ENCODE measurements around the gene CNGB1.
A peak's percentile ranks its signal among the peaks of the same experiment; 100 is the strongest.
"Not testable (repeated sequence)": the region's sequence is repeated elsewhere in the genome, so short reads cannot be mapped to it uniquely, and the experiment has no call there.

Gene CNGB1

GRCh38 chr16:57979006-57979585 lies 8.2 kb upstream of the CNGB1 start:
- peak in 3 of 10 donors; percentile 40 to 63 (median 52) for DNase-seq
- intact Hi-C loops (cut with DNase I): no loop called here

- DNase-seq; intact Hi-C loops (cut with DNase I): not testable (repeated sequence)
Measured at GRCh38 chr16:57978070-57978465, 7.1 kb upstream of the CNGB1 start.

DNA sequence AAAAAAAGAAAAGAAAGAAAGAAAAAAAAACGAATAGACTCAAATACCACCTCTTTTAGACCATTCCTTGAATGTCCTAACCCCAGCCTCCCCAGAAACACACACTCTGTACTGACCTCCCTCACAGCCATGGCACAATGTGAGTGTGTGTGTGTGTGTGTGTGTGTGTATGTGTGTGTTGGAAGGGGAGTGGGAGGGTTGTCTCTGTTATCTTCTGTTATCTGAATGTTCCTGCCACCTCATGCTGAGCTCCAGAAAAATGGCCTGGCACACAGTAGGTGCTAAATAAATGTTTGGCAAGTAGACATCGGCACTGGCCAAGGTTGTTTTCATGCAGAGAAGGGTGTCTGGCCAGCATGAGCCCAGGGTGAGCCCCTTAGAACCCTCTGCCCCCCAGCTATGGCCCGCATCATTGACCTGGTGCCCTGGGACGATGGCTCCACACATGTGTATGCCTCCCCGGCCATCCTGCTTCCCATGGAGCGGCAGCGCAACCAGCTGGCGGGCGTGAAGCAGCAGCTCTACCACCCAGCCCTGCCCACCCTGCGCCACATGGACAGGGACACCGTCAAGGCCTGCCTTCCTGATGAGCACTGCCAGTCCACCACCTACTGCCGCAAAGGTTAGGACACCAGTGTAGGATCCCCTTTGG lies 6.6 kb upstream of the CNGB1 start:
- DNase-seq: peak in 1 of 10 donors; percentile 39
- intact Hi-C loops (cut with DNase I): no loop called here

- intact Hi-C loops (cut with DNase I): no loop called here
- peak in 7 of 10 donors; percentile 35 to 89 (median 61) for DNase-seq
Measured at GRCh38 chr16:57976331-57976796, 5.4 kb upstream of the CNGB1 start.

GRCh38 chr16:57972306-57972705 lies 1.4 kb upstream of the CNGB1 start:
- DNase-seq: peak in 1 of 10 donors; percentile 32
- intact Hi-C loops (cut with DNase I): no loop called here

GRCh38 chr16:57971848-57972247 lies 920 bp upstream of the CNGB1 start:
- DNase-seq: peak in 1 of 10 donors; percentile 35
- intact Hi-C loops (cut with DNase I): no loop called here

GRCh38 chr16:57970319-57970718 lies 609 bp downstream of the CNGB1 start:
- DNase-seq: peak in 1 of 10 donors; percentile 41
- intact Hi-C loops (cut with DNase I): no loop called here

DNA sequence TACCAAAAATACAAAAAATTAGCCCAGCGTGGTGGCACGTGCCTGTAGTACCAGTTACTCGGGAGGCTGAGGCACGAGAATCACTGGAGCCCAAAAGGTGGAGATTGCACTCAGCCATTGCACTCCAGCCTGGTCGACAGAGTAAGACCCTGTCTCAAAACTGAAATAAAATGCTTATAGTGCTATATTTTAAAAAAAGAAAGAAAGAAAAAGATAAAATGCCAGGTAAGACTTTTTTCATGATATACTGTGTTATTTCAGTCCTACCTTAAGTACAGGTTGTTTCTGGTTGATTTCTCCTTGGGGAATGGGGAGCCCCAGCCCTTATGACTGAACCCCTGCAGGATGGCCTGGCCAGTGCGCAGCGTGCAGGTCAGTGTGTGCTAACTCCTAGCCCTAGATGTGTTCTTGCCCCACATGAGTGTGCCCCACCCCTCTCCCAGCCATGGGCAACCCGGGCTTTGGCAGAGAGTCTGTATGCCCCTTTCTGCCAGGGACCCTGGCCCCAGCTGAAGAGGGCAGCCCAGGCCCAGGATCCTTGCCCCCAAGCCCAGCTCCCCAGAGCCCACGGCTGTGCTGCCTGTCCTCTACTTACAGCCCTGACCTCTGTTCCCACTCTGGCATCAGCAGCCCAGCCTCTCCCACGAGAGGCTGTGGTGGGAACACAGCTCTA lies 1.3 kb downstream of the CNGB1 start:
- intact Hi-C loops (cut with DNase I): no loop called here
- DNase-seq: peak in 1 of 10 donors; percentile 41

GRCh38 chr16:57967916-57968315 lies 3.0 kb downstream of the CNGB1 start:
- intact Hi-C loops (cut with DNase I): no loop called here
- peak in 1 of 10 donors; percentile 13 for DNase-seq

DNA sequence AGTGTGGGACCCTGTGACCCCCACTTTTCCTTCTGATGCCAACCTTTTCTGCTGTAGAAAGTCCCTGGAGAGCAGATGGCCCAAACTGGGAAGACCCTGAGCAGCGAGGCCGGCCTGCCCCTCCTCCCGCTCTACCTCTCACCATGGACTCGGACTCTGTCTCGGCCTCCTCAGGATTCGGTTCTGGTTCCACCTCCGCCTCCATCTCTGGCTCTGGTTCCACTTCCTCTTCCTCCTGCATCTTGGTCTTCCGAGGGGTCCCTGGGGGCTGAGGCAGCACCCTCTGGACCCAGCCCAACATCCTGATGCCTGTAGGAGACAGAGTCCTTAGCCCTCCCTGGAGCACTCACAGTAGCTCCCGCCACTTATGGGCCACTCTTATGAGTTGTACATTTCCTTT lies 3.9 kb downstream of the CNGB1 start:
- intact Hi-C loops (cut with DNase I): no loop called here
- DNase-seq: peak in 2 of 10 donors; percentile 35 to 58

GRCh38 chr16:57966204-57966771 lies 4.6 kb downstream of the CNGB1 start:
- DNase-seq: peak in 1 of 10 donors; percentile 21
- intact Hi-C loops (cut with DNase I): no loop called here

DNA sequence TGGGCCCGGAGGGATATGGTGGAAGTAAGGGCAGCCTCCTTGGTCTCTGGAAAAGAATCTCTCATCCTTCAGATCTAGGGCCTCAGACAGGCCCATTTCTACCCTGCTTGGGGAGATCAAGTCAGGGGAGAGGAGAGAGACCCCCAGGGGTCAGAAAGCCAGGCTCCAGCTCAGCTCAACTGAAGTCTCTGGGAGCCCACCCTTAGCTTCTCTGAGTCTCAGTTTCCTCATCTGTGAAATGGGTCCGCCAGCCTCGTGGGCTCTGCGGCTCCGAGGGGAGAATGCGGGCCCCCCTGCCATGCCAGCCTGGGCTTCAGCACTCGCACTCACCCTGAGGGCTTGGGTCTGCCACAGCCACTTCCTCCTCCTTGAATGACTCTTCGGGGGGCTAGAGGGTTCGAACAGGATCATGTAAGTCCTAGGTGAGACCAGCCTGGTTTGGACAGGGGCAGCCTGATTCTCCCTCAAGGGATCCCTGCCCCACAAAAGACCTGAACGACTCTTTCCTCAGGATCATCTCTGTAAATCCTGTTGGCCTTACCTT lies 6.7 kb downstream of the CNGB1 start:
- intact Hi-C loops (cut with DNase I): no loop called here
- peak in 2 of 10 donors; percentile 65 to 68 for DNase-seq

DNA sequence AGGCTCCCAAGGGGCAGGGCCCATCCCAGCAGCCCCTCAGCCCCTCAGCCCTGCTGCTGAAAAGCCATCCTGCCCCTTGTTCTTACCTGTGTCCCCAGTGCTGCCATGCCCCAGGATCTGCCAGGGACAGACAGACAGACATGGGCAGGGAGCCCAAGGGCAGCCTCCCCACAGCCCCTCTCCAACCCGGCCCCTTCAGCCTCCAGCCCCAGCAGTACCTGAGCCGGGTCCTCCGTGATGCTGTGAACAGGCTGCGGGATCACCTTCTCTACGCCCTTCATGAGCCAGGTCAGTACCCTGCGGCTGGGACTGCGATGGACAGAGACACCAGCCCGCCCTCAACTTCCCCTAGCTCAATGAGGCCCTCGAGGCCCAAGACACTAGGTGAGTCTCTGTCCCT lies 8.2 kb downstream of the CNGB1 start:
- intact Hi-C loops (cut with DNase I): no loop called here
- DNase-seq: peak in 2 of 10 donors; percentile 55 to 67

DNA sequence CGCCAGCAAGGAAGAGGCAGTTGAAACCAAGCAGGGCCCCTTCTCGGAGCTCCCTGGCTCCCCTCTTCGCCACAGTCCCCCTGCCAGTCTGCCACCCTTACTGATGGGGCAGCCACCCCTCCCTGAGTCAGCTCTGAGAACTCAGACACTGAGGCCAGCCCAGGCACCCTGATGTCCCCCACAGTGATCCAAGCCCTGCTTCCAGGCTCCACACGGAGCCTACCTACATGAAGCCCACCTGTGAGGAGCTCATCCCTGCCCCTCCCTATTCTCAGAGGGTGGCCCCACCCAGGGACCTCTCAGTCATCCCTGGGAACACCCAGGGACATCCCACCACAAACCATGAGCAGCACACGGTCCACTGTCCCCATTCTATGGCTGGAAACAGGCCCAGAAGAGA lies 8.9 kb downstream of the CNGB1 start:
- DNase-seq: peak in 2 of 10 donors; percentile 43 to 55
- intact Hi-C loops (cut with DNase I): no loop called here

DNA sequence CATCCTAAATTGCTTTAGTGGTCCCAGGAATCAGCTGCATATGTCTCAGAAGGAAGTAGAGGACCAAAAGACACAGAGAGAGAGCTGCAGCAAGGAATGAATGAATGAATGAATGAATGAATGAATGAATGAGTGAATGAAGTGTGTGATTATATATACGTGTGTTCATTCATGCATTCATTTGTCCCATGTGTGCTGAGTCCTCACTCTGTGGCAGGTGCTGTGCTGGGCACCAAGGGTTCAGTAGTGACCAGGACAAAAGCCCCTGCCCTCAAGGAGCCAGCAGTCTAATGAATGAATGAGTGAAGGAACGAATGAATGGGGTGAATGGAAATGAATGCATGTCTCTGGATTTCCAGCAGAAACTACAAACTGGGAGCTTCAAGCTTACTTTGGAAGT lies 9.4 kb downstream of the CNGB1 start:
- DNase-seq: peak in 1 of 10 donors; percentile 3
- intact Hi-C loops (cut with DNase I): no loop called here

GRCh38 chr16:57960826-57961472 lies 10.0 kb downstream of the CNGB1 start:
- intact Hi-C loops (cut with DNase I): no loop called here
- peak in 2 of 10 donors; percentile 49 to 65 for DNase-seq

DNA sequence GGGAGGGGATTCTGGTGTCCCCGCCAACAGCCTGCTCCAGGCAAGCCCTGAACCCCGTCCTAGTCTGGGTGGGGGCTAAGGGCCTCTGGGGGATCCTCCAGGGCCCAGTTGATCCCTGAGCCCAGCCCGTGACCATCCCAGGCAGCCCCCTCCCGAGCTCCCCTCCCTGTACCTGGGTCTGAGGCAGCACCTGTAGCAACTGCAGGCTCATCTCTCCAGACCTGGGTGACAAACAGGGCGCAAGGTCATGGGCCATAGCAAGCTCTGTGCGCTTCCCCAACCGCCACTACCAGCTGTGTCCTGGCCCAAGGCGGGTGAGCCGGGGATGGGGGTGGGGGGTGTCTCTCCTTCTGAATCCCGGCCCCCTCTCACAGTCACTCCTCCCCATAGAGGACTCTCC lies 10.6 kb downstream of the CNGB1 start:
- intact Hi-C loops (cut with DNase I): no loop called here
- DNase-seq: peak in 2 of 10 donors; percentile 51 to 67

- intact Hi-C loops (cut with DNase I): no loop called here
- DNase-seq: peak in 2 of 10 donors; percentile 69 to 72
Measured at GRCh38 chr16:57959804-57960203, 11.1 kb downstream of the CNGB1 start.

GRCh38 chr16:57959121-57959520 lies 11.8 kb downstream of the CNGB1 start:
- intact Hi-C loops (cut with DNase I): no loop called here
- peak in 2 of 10 donors; percentile 3 to 9 for DNase-seq

DNA sequence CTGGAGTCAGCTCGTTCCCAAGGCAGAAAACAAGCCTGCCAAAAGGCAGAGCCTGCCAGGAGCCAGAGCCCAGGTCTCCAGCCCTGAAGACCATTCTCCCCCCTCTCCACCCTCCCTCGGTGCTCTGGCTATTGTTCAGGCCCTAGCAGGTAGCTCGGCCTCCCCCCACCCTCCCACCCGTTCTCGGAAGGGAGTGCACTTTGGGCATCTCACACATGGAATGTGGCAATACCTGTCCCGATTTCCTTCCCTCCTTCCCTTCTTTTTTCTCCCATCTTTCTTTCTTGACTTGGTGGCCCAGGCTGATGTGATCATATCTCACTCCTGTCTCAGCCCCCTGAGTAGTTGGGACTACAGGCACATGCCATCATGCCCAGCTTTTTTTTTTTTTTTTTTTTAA lies 12.4 kb downstream of the CNGB1 start:
- DNase-seq: peak in 2 of 10 donors; percentile 19 to 20

More for the DNA sequence above, 12.4 kb downstream of the CNGB1 start:
- intact Hi-C loops (cut with DNase I): no loop called here

All from posterior cingulate gyrus (tissue), 11 donors.